Mesothelial cell of epicardium (in vitro differentiated cells): ENCODE measurements around the gene IL15RA. TPM values are rescaled to one million over a fixed set of nuclear protein-coding genes. Genes with fewer than 3 reads are reported as not detected.
"Not testable (repeated sequence)": the region's sequence is repeated elsewhere in the genome, so short reads cannot be mapped to it uniquely, and the experiment has no call there.

Experiments used
- DNase-seq, 2 experiments: peaks; one replicate each; pipeline ENCODE4 v3.0.0; 2021; ENCODE audit warnings: low spot score in 2 of 2; ENCODE audit not compliant: unreplicated experiment in 2 of 2
- H3K27ac Mint-ChIP-seq: 2 replicates; pipeline ENCODE4 v1.8.0; 2021; ENCODE audit warnings: mixed read lengths
- H3K27me3 Mint-ChIP-seq: 2 replicates; pipeline ENCODE4 v1.8.0; 2021; ENCODE audit warnings: low read depth, mixed read lengths
- H3K36me3 Mint-ChIP-seq: 2 replicates; pipeline ENCODE4 v1.8.0; 2021; ENCODE audit warnings: mixed read lengths
- H3K4me1 Mint-ChIP-seq: 2 replicates; pipeline ENCODE4 v1.8.0; 2021; ENCODE audit warnings: mixed read lengths
- H3K4me3 Mint-ChIP-seq: 2 replicates; pipeline ENCODE4 v1.8.0; 2021; ENCODE audit warnings: mild to moderate bottlenecking, moderate library complexity, mixed read lengths
- H3K9me3 Mint-ChIP-seq: 2 replicates; pipeline ENCODE4 v1.8.0; 2021; ENCODE audit warnings: mixed read lengths
- total RNA-seq: library from RNA; stranded (reverse); gene quantifications from 3 replicates; pipeline ENCODE4 v1.2.1, GENCODE V29; 2021
- TF ChIP-seq, protein P1 (sequence below): fragments of 200-600 bp; sonication (generic); IDR thresholded peaks from one replicate; pipeline ENCODE4 v1.5.0; 2021; ENCODE audit warnings: antibody characterized with exemption; ENCODE audit not compliant: unreplicated experiment

IL15RA gene
- total RNA-seq, 1 donor from 2014 or later: not detected

DNA sequence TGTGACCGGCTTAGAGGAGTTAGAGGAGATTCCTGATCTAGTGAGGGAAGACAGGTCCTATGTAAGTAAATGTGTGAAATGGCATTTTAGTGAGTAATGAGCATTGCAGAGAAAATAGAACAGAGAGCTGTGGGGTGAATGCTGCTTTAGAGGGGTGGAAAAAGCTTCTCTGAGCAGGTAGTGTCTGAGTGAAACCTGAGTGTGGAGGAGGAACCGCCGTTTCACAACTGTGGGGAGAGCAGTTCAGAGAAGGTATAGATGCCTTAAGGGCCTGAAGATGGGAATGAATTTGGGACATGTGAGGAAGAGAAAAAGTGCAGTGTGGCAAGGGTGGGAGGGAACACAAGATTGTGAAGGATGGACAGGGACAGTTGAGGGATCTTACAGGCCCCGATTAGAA lies 65.7 kb downstream of the IL15RA start:
- Mint-ChIP-seq H3K27me3 (no peaks in the 10 kb centered on the region), H3K36me3 (peaks cover 65% of the 10 kb centered on the region), H3K4me3 (no peak overlapping the region), H3K4me1 (peaks cover 8% of the 10 kb centered on the region), H3K27ac (no peak overlapping the region), H3K9me3 (no peaks in the 10 kb centered on the region)
- no peak for DNase-seq
- TF ChIP-seq, protein P1, sequence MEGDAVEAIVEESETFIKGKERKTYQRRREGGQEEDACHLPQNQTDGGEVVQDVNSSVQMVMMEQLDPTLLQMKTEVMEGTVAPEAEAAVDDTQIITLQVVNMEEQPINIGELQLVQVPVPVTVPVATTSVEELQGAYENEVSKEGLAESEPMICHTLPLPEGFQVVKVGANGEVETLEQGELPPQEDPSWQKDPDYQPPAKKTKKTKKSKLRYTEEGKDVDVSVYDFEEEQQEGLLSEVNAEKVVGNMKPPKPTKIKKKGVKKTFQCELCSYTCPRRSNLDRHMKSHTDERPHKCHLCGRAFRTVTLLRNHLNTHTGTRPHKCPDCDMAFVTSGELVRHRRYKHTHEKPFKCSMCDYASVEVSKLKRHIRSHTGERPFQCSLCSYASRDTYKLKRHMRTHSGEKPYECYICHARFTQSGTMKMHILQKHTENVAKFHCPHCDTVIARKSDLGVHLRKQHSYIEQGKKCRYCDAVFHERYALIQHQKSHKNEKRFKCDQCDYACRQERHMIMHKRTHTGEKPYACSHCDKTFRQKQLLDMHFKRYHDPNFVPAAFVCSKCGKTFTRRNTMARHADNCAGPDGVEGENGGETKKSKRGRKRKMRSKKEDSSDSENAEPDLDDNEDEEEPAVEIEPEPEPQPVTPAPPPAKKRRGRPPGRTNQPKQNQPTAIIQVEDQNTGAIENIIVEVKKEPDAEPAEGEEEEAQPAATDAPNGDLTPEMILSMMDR: no peak

DNA sequence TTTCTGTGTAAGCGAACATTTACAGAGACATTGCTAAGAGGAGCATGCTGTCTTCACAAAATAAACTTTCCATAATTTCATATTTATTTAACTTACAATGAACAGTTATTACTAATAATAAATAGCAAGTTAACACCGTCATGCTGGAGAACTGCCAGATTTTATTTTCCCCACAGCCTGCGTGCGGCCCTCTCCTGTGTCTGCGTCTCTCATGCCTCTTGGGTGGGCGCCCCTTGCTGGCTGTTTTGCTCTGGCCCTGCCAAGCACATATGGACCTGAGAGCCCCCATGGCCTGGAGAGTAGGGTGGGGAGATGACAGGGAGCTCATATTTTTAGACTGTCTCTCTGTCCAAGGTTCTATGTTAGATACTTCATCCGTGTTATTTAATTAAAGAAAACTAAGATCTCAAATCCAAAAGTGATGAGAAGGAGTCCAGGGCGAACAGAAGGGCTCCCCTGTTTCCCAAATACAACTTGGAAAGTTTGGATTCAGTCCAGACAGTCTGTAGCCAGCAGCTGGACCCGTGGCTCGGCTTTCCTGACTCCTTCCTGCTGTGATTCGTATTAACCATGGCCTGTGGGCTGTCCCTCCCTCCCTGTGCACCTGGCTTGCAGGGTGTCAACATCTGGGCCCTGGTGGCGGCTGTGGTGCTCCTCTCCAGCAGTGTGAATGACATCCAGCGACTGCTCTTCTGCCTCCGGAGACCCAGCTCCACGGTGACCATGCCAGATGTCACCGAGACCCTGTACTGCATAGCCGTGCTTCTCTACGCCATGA lies 66.8 kb downstream of the IL15RA start:
- no peak for DNase-seq
- Mint-ChIP-seq H3K4me3 (no peak overlapping the region), H3K4me1 (peaks cover 8% of the 10 kb centered on the region), H3K27ac (no peak overlapping the region), H3K9me3 (no peaks in the 10 kb centered on the region), H3K36me3 (peaks cover 63% of the 10 kb centered on the region), H3K27me3 (no peaks in the 10 kb centered on the region)
- TF ChIP-seq, protein P1: no peak

DNA sequence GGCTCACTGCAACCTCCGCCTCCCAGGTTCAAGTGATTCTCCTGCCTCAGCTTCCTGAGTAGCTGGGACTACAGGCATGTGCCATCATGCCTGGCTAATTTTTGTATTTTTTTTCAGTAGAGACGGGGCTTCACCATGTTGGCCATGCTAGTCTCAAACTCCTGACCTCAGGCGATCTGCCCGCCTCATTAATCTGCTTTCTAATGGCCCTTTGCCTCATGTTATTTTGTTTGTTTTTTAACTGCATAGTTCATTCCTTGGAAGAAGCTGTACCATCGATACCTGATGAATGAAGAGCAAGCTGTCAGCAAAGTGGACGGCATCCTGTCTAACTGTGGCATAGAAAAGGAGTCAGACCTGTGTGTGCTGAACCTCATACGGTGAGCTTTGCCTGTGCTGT lies 68.7 kb downstream of the IL15RA start:
- not testable (repeated sequence) for H3K9me3 Mint-ChIP-seq, H3K27me3 Mint-ChIP-seq, H3K4me1 Mint-ChIP-seq, DNase-seq, H3K4me3 Mint-ChIP-seq
- Mint-ChIP-seq H3K36me3 (peaks cover 61% of the 10 kb centered on the region), H3K27ac (peak overlapping the region; percentile 33)

DNA sequence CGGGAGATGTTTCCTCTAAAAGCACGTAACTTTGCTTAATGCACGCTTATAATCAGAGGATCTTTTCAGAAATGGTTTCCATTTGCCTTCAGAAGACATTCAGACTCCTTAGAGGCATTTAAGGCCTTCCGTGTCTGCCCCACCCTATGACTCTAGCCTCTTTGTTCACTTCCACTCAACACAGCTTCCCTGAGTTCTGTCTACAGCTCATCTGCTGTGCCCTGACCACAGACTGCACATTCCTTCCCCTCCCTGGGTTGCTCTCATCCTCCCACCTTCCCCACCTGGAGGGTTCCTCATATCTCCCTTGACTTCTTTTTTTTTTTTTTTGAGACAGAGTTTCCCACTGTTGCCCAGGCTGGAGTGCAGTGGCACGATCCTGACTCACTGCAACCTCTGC lies 70.7 kb downstream of the IL15RA start:
- Mint-ChIP-seq H3K27ac (no peak overlapping the region), H3K27me3 (no peaks in the 10 kb centered on the region), H3K9me3 (no peaks in the 10 kb centered on the region), H3K4me3 (no peak overlapping the region), H3K36me3 (peaks cover 52% of the 10 kb centered on the region), H3K4me1 (peaks cover 8% of the 10 kb centered on the region)
- DNase-seq: no peak
- TF ChIP-seq, protein P1: no peak

DNA sequence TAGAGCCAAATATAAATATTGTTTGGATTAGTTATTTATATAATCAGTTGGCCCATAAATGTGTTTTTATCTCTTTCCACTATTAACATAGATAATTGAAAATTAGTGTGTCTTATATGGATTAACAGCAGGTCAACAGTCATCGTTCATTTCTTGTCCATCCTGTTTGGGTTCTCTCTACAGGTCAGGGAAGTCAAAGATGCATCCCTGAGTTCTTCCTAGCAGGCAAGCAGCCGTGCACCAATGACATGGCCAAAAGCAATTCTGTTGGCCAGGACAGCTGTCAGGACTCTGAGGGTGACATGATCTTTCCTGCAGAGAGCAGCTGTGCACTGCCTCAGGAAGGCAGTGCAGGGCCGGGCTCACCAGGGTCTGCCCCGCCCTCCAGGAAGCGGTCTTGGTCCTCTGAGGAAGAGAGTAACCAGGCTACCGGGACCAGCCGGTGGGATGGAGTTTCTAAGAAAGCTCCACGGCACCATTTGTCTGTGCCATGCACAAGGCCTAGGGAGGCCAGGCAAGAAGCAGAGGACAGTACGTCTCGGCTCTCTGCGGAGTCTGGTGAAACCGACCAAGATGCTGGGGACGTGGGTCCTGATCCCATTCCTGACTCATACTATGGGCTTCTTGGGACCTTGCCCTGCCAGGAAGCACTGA lies 71.4 kb downstream of the IL15RA start:
- Mint-ChIP-seq H3K4me3 (no peak overlapping the region), H3K9me3 (no peaks in the 10 kb centered on the region), H3K36me3 (peaks cover 48% of the 10 kb centered on the region), H3K4me1 (peaks cover 8% of the 10 kb centered on the region), H3K27ac (no peak overlapping the region), H3K27me3 (no peaks in the 10 kb centered on the region)
- no peak for DNase-seq
- TF ChIP-seq, protein P1: no peak

DNA sequence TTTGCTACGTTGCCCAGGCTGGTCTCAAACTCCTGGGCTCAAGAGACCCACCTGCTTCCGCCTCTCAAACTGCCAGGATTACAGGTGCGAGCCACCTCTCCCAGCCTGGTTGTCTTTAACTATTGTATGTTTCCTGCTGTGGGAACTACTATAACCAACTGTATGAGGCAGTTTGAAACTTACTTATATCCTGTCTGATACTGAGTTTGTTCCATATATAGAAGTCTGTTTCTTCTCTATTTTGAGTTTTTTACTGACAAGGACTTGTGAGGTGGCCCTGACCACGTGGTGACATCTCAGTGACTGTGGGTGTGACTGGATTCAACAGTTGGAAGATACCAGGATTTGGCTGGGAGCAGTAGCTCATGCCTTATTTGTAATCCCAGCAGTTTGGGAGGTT lies 73.1 kb downstream of the IL15RA start:
- no peaks in the 10 kb centered on the region for H3K27me3 Mint-ChIP-seq
- peaks cover 8% of the 10 kb centered on the region for H3K4me1 Mint-ChIP-seq

More for the DNA sequence above, 73.1 kb downstream of the IL15RA start:
- Mint-ChIP-seq H3K4me3 (no peak overlapping the region), H3K36me3 (peaks cover 39% of the 10 kb centered on the region), H3K9me3 (no peaks in the 10 kb centered on the region), H3K27ac (no peak overlapping the region)
- TF ChIP-seq, protein P1: no peak
- DNase-seq: no peak
